Nephron (organoid): ENCODE measurements around the gene STK32B.

Source experiments
- H3K27ac Mint-ChIP-seq, 3 experiments: 2 replicates each; pipeline ENCODE4 v1.8.0; 2020; ENCODE audit warnings: mixed read lengths in 3 of 3, mild to moderate bottlenecking in 2 of 3, moderate library complexity in 1 of 3
- H3K27me3 Mint-ChIP-seq: 2 replicates; pipeline ENCODE4 v1.8.0; 2021; ENCODE audit warnings: low read depth, mild to moderate bottlenecking, moderate library complexity, mixed read lengths
- H3K36me3 Mint-ChIP-seq: 2 replicates; pipeline ENCODE4 v1.8.0; 2020; ENCODE audit warnings: low read depth, mixed read lengths
- H3K4me1 Mint-ChIP-seq: 2 replicates; pipeline ENCODE4 v1.8.0; 2020; ENCODE audit warnings: mixed read lengths
- H3K4me3 Mint-ChIP-seq, 3 experiments: 2 replicates each; pipeline ENCODE4 v1.8.0; 2020; ENCODE audit warnings: mild to moderate bottlenecking in 3 of 3, mixed read lengths in 3 of 3, moderate library complexity in 2 of 3
- H3K9me3 Mint-ChIP-seq: 2 replicates; pipeline ENCODE4 v1.8.0; 2020; ENCODE audit warnings: mixed read lengths
- TF ChIP-seq, protein P1 (sequence below), 3 experiments: fragments of 200-600 bp; sonication (generic); IDR thresholded peaks; one replicate each; pipeline ENCODE4 v1.5.0; 2021; ENCODE audit warnings: antibody characterized with exemption in 3 of 3; ENCODE audit not compliant: unreplicated experiment in 3 of 3

The STK32B gene

DNA sequence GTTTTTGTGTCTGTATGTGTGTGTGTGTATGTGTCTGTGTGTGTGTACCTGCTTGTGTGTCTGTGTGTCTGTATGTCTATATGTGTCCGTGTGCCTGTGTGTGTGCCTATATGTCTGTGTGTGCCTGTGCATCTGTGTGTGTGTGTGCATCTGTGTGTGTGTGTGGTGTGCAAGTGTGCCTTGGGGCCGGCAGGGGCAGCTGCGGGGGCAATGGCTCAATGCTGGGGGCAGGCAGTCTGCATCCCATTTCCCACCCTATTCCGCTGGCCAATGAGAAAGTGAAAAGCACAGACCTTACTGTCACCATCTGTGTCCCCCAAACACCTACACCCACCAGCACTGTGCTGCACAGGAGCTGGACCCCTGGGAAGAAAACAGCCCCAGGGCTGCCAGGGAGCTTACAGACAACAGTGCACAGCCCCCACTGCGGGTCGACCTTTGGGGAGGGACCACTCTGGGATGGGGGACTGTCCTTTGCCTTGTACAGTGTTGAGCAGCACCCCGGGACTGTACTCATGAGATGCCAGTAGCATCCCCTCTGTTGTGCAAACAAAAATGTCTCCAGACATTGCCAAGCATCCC lies 411.1 kb downstream of the STK32B start:
- no peaks in the 10 kb centered on the region for H3K36me3 Mint-ChIP-seq
- peaks cover 4% of the 10 kb centered on the region for H3K27me3 Mint-ChIP-seq
- H3K9me3 Mint-ChIP-seq, result no peaks in the 10 kb centered on the region
- no peaks in the 10 kb centered on the region for H3K4me1 Mint-ChIP-seq
- H3K4me3 Mint-ChIP-seq, result no peak overlapping the region
- H3K27ac Mint-ChIP-seq, result no peak overlapping the region
- TF ChIP-seq, protein P1, sequence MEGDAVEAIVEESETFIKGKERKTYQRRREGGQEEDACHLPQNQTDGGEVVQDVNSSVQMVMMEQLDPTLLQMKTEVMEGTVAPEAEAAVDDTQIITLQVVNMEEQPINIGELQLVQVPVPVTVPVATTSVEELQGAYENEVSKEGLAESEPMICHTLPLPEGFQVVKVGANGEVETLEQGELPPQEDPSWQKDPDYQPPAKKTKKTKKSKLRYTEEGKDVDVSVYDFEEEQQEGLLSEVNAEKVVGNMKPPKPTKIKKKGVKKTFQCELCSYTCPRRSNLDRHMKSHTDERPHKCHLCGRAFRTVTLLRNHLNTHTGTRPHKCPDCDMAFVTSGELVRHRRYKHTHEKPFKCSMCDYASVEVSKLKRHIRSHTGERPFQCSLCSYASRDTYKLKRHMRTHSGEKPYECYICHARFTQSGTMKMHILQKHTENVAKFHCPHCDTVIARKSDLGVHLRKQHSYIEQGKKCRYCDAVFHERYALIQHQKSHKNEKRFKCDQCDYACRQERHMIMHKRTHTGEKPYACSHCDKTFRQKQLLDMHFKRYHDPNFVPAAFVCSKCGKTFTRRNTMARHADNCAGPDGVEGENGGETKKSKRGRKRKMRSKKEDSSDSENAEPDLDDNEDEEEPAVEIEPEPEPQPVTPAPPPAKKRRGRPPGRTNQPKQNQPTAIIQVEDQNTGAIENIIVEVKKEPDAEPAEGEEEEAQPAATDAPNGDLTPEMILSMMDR (IDR thresholded peaks at IDR 0.05; ENCODE audit: unreplicated experiment in 3 of 3), result no peak

DNA sequence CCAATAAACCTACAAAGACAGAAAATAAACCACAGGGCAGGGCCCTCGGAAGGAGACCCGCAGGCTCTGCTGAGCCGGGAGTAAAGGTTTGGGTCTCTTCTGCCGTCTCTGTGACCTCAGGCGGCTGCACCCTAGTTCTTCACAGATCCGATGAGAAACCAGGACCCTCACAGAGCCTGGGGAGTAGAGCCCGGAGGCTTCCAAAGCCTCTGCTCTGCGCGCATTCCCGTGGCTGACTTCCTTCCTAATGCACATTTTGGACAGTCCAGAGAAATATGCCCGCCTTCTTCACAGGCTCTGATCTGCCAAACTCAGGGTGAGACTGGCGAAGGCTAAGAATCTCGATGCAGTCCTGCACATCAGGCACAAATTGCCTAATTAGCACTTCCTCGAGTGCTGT lies 411.6 kb downstream of the STK32B start:
- Mint-ChIP-seq H3K4me1 (no peaks in the 10 kb centered on the region), H3K27ac (no peak overlapping the region), H3K27me3 (peaks cover 4% of the 10 kb centered on the region), H3K36me3 (no peaks in the 10 kb centered on the region), H3K4me3 (no peak overlapping the region), H3K9me3 (no peaks in the 10 kb centered on the region)
- TF ChIP-seq, protein P1 (IDR thresholded peaks at IDR 0.05; ENCODE audit: unreplicated experiment in 3 of 3), result no peak

DNA sequence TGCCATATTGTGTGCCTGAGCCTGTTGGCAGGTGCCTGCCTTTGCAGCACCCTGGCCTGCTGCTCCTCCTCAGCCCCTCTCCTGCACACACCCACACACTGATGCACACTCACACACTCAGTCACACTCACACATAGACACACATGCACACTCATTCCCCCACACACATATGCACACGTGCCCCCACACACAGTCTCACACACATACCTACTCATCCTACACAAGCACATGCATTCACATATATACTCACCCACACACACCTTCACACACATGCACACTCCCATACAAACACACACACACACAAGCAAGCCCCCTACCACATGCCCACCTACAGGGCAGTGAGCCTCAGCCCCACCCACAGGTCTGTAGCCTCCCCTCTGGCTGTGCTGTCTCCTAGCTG lies 412.1 kb downstream of the STK32B start:
- Mint-ChIP-seq H3K27ac (no peak overlapping the region), H3K4me3 (no peak overlapping the region), H3K27me3 (peaks cover 4% of the 10 kb centered on the region)

DNA sequence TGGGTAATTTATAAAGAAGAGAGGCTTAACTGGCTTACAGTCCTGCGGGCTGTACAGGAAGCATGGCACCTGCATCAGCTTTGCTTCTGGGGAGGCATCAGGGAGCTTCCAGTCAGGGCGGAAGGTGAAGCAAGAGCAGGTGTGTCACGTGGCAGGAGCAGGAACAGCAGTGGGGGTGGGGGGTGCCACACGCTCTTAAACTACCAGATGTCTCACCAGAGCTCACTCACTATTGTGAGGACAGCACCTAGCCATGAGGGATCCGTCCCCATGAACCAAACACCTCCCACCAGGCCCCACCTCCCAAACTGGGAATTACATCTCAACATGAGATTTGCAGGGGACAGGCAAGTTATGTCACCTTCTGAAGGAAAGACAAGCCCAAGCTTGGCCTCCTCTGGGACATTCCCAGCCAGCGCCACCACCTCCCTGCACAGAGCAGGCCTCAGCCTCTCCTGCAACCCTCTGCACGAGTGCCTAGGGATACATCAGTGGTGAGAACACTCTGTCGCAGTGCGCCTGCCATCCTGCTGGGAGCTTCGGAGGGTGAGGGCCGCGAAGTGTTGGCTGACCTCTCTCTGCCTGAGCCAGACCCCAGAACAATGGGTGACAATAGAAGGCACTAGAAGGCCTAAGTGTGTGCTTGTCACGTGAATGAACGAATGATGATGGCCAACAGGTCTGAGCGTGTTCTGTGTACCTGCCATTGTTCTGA lies 412.8 kb downstream of the STK32B start:
- Mint-ChIP-seq H3K27me3 (peaks cover 4% of the 10 kb centered on the region), H3K4me1 (no peaks in the 10 kb centered on the region), H3K9me3 (no peaks in the 10 kb centered on the region), H3K4me3 (no peak overlapping the region), H3K27ac (no peak overlapping the region), H3K36me3 (no peaks in the 10 kb centered on the region)
- TF ChIP-seq, protein P1 (IDR thresholded peaks at IDR 0.05; ENCODE audit: unreplicated experiment in 3 of 3), result no peak

More for the DNA sequence above, 412.1 kb downstream of the STK32B start:
- TF ChIP-seq, protein P1 (IDR thresholded peaks at IDR 0.05; ENCODE audit: unreplicated experiment in 3 of 3), result no peak
- no peaks in the 10 kb centered on the region for H3K9me3 Mint-ChIP-seq
- H3K36me3 Mint-ChIP-seq, result no peaks in the 10 kb centered on the region
- no peaks in the 10 kb centered on the region for H3K4me1 Mint-ChIP-seq

DNA sequence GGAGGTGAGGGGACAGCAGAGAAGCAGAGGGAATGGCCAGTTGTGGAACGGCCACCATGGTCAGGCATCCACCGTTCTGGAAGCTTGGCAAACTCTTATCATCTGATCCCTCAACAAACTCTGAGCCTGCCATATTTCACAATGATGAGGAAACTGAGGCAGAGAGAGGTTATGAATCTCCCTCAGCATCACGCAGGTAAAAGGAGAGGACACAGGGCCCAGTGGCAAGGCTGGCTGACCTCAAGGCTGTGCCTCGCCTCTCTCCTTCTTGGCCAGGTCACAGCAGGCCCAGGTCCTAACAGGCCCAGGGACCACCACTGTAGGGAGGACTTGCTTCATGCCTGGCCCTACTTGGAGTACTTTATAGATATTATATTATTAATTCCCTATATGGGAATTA lies 414.2 kb downstream of the STK32B start:
- TF ChIP-seq, protein P1 (IDR thresholded peaks at IDR 0.05; ENCODE audit: unreplicated experiment in 3 of 3), result no peak
- H3K27ac Mint-ChIP-seq, result no peak overlapping the region
- no peaks in the 10 kb centered on the region for H3K36me3 Mint-ChIP-seq
- no peaks in the 10 kb centered on the region for H3K4me1 Mint-ChIP-seq
- peaks cover 4% of the 10 kb centered on the region for H3K27me3 Mint-ChIP-seq
- H3K4me3 Mint-ChIP-seq, result no peak overlapping the region
- H3K9me3 Mint-ChIP-seq, result no peaks in the 10 kb centered on the region

DNA sequence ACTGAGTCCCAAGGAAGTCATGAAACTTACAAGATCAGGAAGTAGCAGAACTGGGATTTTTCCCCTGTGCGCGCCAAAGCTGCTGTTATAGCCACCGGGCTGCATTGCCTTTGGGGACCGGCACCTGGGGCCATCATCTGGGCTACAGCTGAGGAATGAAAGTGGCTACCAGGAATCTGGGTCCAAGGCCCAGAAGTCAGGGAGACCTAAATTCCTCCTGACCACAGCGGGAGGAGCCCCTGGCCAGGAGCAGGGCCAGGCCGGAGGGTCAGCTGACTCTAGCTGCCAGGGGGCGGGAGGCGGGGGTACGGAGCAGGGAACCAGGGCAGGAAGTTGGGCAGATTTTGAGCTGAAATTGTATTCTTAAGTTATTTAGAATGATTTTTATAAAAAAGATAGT lies 414.7 kb downstream of the STK32B start:
- peaks cover 4% of the 10 kb centered on the region for H3K27me3 Mint-ChIP-seq
- H3K36me3 Mint-ChIP-seq, result no peaks in the 10 kb centered on the region
- no peak overlapping the region for H3K27ac Mint-ChIP-seq
- H3K4me1 Mint-ChIP-seq, result no peaks in the 10 kb centered on the region
- TF ChIP-seq, protein P1 (IDR thresholded peaks at IDR 0.05; ENCODE audit: unreplicated experiment in 3 of 3), result no peak
- H3K9me3 Mint-ChIP-seq, result no peaks in the 10 kb centered on the region
- no peak overlapping the region for H3K4me3 Mint-ChIP-seq
